ENCODE results near the gene RRAGB.
A peak's percentile ranks its signal among the peaks of the same experiment; 100 is the strongest.

The RRAGB gene

DNA sequence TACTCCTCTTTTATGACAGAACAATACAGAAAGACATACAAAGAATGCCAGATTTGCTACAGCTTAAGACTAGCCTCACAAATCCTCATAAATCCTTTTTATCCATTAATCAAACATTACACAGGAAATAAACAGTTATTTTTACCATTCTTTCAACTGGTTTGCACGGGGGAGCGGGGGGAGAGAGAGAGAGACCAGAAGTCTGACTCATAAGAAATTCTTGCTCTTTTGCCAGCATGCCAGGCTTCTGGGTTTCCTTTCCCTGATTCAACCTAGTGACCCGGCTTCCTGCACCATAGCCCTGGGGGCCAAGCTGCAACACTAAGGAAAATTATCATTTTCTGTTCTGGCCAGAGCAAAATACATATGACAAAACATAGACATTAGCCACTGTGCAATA lies 6.8 kb upstream of the RRAGB start:
- H4K20me1 ChIP-seq (ENCODE audit: insufficient read depth): no peaks in the 10 kb centered on the region
- no peak overlapping the region for H3K27ac ChIP-seq
- H3K4me2 ChIP-seq: no peak overlapping the region
- no peaks in the 10 kb centered on the region for H3K79me2 ChIP-seq (ENCODE audit: insufficient read depth, low read depth)
- H3K9ac ChIP-seq: no peak overlapping the region
- no peaks in the 10 kb centered on the region for H3K36me3 ChIP-seq (ENCODE audit: insufficient read depth)
- H3K4me1 ChIP-seq (ENCODE audit: low read depth, poor library complexity, severe bottlenecking): no peaks in the 10 kb centered on the region
- no peaks in the 10 kb centered on the region for H3K27me3 ChIP-seq (ENCODE audit: insufficient read depth, low read depth)
- no peak overlapping the region for H3K4me3 ChIP-seq (IDR thresholded peaks at IDR 0.05; ENCODE audit: insufficient read depth, low read depth, low read length)
- TF ChIP-seq, protein P1, sequence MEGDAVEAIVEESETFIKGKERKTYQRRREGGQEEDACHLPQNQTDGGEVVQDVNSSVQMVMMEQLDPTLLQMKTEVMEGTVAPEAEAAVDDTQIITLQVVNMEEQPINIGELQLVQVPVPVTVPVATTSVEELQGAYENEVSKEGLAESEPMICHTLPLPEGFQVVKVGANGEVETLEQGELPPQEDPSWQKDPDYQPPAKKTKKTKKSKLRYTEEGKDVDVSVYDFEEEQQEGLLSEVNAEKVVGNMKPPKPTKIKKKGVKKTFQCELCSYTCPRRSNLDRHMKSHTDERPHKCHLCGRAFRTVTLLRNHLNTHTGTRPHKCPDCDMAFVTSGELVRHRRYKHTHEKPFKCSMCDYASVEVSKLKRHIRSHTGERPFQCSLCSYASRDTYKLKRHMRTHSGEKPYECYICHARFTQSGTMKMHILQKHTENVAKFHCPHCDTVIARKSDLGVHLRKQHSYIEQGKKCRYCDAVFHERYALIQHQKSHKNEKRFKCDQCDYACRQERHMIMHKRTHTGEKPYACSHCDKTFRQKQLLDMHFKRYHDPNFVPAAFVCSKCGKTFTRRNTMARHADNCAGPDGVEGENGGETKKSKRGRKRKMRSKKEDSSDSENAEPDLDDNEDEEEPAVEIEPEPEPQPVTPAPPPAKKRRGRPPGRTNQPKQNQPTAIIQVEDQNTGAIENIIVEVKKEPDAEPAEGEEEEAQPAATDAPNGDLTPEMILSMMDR (conservative IDR thresholded peaks at IDR 0.05; ENCODE audit: low read depth, low read length): no peak
- no peak overlapping the region for H2AFZ ChIP-seq (ENCODE audit: low read depth)

DNA sequence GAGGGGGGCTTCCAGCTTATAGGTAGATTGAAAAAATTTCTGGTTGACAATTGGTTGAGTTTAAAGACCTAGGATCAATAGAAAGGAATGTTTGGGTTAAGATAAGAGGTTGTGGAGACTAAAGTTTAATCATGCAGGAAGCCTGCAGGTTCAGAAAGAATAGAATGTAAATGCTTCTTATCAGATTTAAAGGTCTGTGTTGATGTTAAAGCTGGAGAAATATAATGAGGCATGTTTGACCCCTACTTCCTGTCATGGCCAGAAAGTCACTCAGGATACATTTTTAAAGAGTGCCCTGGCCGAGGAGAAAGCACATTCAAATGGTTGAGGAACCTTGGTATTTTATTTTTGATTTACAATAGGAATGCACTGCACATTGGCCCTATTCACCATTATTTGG lies 3.9 kb upstream of the RRAGB start:
- H3K36me3 ChIP-seq (ENCODE audit: insufficient read depth): no peaks in the 10 kb centered on the region
- peaks cover under 1% of the 10 kb centered on the region for H3K4me1 ChIP-seq (ENCODE audit: low read depth, poor library complexity, severe bottlenecking)

DNA sequence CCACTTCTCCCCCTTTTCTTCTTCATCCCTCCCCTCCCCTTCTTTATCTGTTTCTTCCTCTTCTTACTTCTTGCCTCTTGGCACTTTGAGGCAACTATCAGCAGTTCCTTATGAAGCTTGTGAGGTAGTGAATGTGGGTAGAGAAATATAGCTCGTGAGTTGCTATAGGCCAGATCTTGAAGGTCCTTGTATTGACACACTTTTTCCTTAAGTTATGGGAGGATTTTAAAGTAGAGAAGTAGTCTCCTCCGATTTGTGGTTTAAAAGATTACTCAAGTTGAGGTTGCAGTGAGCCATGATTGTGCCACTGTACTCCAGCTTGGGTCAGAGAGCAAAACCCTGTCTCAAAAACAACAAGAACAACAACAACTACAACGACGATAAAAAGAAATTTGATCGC lies 3.4 kb upstream of the RRAGB start:
- no peak overlapping the region for H3K27ac ChIP-seq
- no peaks in the 10 kb centered on the region for H3K27me3 ChIP-seq (ENCODE audit: insufficient read depth, low read depth)
- H3K4me1 ChIP-seq (ENCODE audit: low read depth, poor library complexity, severe bottlenecking): peaks cover 6% of the 10 kb centered on the region
- no peaks in the 10 kb centered on the region for H4K20me1 ChIP-seq (ENCODE audit: insufficient read depth)
- H3K36me3 ChIP-seq (ENCODE audit: insufficient read depth): no peaks in the 10 kb centered on the region
- no peak overlapping the region for H2AFZ ChIP-seq (ENCODE audit: low read depth)
- peaks cover 5% of the 10 kb centered on the region; the same call in 1 of the 2 replicates for H3K79me2 ChIP-seq (ENCODE audit: insufficient read depth, low read depth)
- H3K4me2 ChIP-seq: no peak overlapping the region
- no peak overlapping the region for H3K4me3 ChIP-seq (IDR thresholded peaks at IDR 0.05; ENCODE audit: insufficient read depth, low read depth, low read length)
- TF ChIP-seq, protein P1 (conservative IDR thresholded peaks at IDR 0.05; ENCODE audit: low read depth, low read length): no peak
- H3K9ac ChIP-seq: no peak overlapping the region

More for the DNA sequence above, 3.9 kb upstream of the RRAGB start:
- no peaks in the 10 kb centered on the region for H3K79me2 ChIP-seq (ENCODE audit: insufficient read depth, low read depth)
- no peaks in the 10 kb centered on the region for H4K20me1 ChIP-seq (ENCODE audit: insufficient read depth)
- no peak overlapping the region for H3K4me2 ChIP-seq
- H3K4me3 ChIP-seq (IDR thresholded peaks at IDR 0.05; ENCODE audit: insufficient read depth, low read depth, low read length): no peak overlapping the region
- H3K27me3 ChIP-seq (ENCODE audit: insufficient read depth, low read depth): no peaks in the 10 kb centered on the region
- H3K9ac ChIP-seq: no peak overlapping the region
- no peak overlapping the region for H3K27ac ChIP-seq
- no peak overlapping the region for H2AFZ ChIP-seq (ENCODE audit: low read depth)
- TF ChIP-seq, protein P1 (conservative IDR thresholded peaks at IDR 0.05; ENCODE audit: low read depth, low read length): no peak

DNA sequence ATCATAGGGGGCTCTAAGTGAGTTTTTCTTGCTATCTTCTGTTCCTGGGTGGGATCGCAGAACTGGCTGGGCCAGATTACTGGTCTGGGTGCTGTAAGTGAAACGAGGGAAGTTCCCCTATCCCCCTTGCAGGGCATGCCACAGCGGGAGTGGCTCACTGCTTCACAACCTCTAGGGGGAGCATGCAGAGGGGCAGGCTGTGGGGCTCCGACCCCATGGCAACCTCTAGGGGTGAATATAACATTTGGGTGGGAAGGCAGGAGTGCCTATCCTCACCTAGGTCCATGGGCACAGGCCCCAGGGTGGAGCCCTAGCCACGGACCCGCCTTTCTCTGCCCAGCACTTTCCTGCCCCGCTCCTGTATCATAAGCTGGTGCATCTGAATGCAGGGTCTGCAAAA lies 1.7 kb upstream of the RRAGB start:
- H3K4me1 ChIP-seq (ENCODE audit: low read depth, poor library complexity, severe bottlenecking): peaks cover 6% of the 10 kb centered on the region
- no peak overlapping the region for H3K4me3 ChIP-seq (IDR thresholded peaks at IDR 0.05; ENCODE audit: insufficient read depth, low read depth, low read length)
- TF ChIP-seq, protein P1 (conservative IDR thresholded peaks at IDR 0.05; ENCODE audit: low read depth, low read length): 0 out of 2 replicates have a peak, but pooled peaks have one; percentile 24
- peaks cover 10% of the 10 kb centered on the region; the same call in 1 of the 2 replicates for H3K79me2 ChIP-seq (ENCODE audit: insufficient read depth, low read depth)
- H3K4me2 ChIP-seq: no peak overlapping the region
- no peaks in the 10 kb centered on the region for H3K36me3 ChIP-seq (ENCODE audit: insufficient read depth)
- no peaks in the 10 kb centered on the region for H4K20me1 ChIP-seq (ENCODE audit: insufficient read depth)
- H3K27me3 ChIP-seq (ENCODE audit: insufficient read depth, low read depth): no peaks in the 10 kb centered on the region
- H3K27ac ChIP-seq: no peak overlapping the region
- H2AFZ ChIP-seq (ENCODE audit: low read depth): no peak overlapping the region
- no peak overlapping the region for H3K9ac ChIP-seq

Measured in KMS-11 (cell line).